K562 (cell line): ENCODE measurements around the gene ZNF556. TPM values are rescaled to one million over a fixed set of nuclear protein-coding genes. Genes with fewer than 3 reads are reported as not detected.

Experiments
- DLX4 ChIP-seq: fragments of 250-450 bp; sonication (Bioruptor Pico); IDR thresholded peaks from 2 replicates; pipeline ENCODE4 v1.6.1; 2021; ENCODE audit warnings: mild to moderate bottlenecking
- E4F1 ChIP-seq: fragments of 250-450 bp; sonication (Bioruptor Pico); IDR thresholded peaks from 2 replicates; pipeline ENCODE4 v1.5.0; 2021; ENCODE audit warnings: mild to moderate bottlenecking, borderline replicate concordance
- FOSL1 ChIP-seq: fragments of 200-800 bp; sonication (Bioruptor generic); conservative IDR thresholded peaks from 2 replicates; pipeline ENCODE4 v1.6.1; 2016; ENCODE audit warnings: missing genetic modification characterization, missing compliant biosample characterization
- HDGF ChIP-seq: fragments of 450-650 bp; IDR thresholded peaks from 2 replicates; pipeline ENCODE4 v1.6.1; 2016
- HNRNPH1 ChIP-seq: fragments of 200-400 bp; formaldehyde crosslinking; optimal IDR thresholded peaks from 2 replicates; pipeline ENCODE3; 2017; ENCODE audit warnings: low read depth, mild to moderate bottlenecking, low read length, moderate library complexity
- MCM2 ChIP-seq: fragments of 450-650 bp; IDR thresholded peaks from 2 replicates; pipeline ENCODE4 v1.6.1; 2017; ENCODE audit warnings: low read depth, mild to moderate bottlenecking
- NELFE ChIP-seq: IDR thresholded peaks from 2 replicates; pipeline ENCODE4 v1.6.1; 2011; ENCODE audit warnings: mild to moderate bottlenecking; ENCODE audit not compliant: insufficient read depth, insufficient read length
- NONO ChIP-seq, 2 experiments: fragments of 200-400 bp in 1 of 2; fragments of 450-650 bp in 1 of 2; formaldehyde crosslinking in 1 of 2; IDR thresholded peaks; 2 replicates each; pipeline ENCODE4 v1.6.1; 2017; ENCODE audit warnings: low read depth in 2 of 2, mild to moderate bottlenecking in 2 of 2, moderate library complexity in 2 of 2, low read length in 1 of 2
- ZBTB40 ChIP-seq, 2 experiments: fragments of 450-650 bp in 1 of 2; sonication (generic) in 1 of 2; formaldehyde crosslinking in 1 of 2; IDR thresholded peaks; 2 replicates each; pipeline versions ENCODE4 v1.7.1 to v1.9.0; 2016 to 2022; ENCODE audit warnings: inconsistent platforms in 1 of 2, mild to moderate bottlenecking in 1 of 2, missing genetic modification reagents in 1 of 2
- ZBTB49 ChIP-seq: sonication (generic); formaldehyde crosslinking; IDR thresholded peaks from 2 replicates; pipeline ENCODE4 v1.8.0; 2022; ENCODE audit warnings: missing genetic modification reagents, mild to moderate bottlenecking, borderline replicate concordance
- ZNF263 ChIP-seq: sonication (generic); formaldehyde crosslinking; IDR thresholded peaks from 2 replicates; pipeline ENCODE4 v1.8.0; 2022; ENCODE audit warnings: mild to moderate bottlenecking, missing genetic modification reagents, borderline replicate concordance
- ZNF76 ChIP-seq: fragments of 250-450 bp; sonication (Bioruptor Pico); IDR thresholded peaks from 2 replicates; pipeline ENCODE4 v1.4.0; 2020; ENCODE audit warnings: mild to moderate bottlenecking, moderate library complexity, borderline replicate concordance
- polyA plus RNA-seq, 8 experiments: library from polyadenylated mRNA; depleted of rRNA in 4 of 8; stranded (reverse) in 5 of 8; unstranded in 3 of 8; fragments of >200 nt; fragmentation: Nextera tagmentation in 2 of 8; fragmentation: Illumina TruSeq in 1 of 8; extraction: Ambion mirVana in 2 of 8; extraction: Trizol in 1 of 8; gene quantifications; 2 replicates each; pipeline versions ENCODE4 v1.2.1 to v1.2.3, GENCODE V29; 2011 to 2014; ENCODE audit warnings: inconsistent platforms in 1 of 8, missing spikeins in 1 of 8
- total RNA-seq, 7 experiments: library from RNA; depleted of rRNA in 6 of 7; stranded (reverse); fragments of >200 nt in 6 of 7; fragmentation: Illumina TruSeq in 2 of 7; extraction: Trizol in 2 of 7; gene quantifications; 2 replicates each; pipeline versions ENCODE4 v1.2.1 to v1.2.3, GENCODE V29; 2011 to 2021; ENCODE audit warnings: low replicate concordance in 1 of 7

The ZNF556 gene
- total and polyA plus RNA-seq, 9 of the 15 experiments (the other 6 are each of a cell fraction or from before 2014, with no cell fraction given) = 0.01 to 0.36 (median 0.10) TPM; not detected in 1

GRCh38 chr19:2853015-2853606, 14.0 kb upstream of the ZNF556 start (continued):
- no peak for TF ChIP-seq ZBTB40 (IDR thresholded peaks at IDR 0.05)
- TF ChIP-seq ZBTB40 (CRISPR knock-in tag; IDR thresholded peaks at IDR 0.05) = no peak
- TF ChIP-seq HNRNPH1 = no peak
- no peak for TF ChIP-seq MCM2
- no peak for TF ChIP-seq E4F1 (CRISPR knock-in tag)
- no peak for TF ChIP-seq ZNF76 (CRISPR knock-in tag)
- no peak for TF ChIP-seq FOSL1 (tag)
- no peak for TF ChIP-seq ZBTB49 (CRISPR knock-in tag)
- no peak for TF ChIP-seq ZNF263
- TF ChIP-seq NONO (IDR thresholded peaks at IDR 0.05; ENCODE audit: low read depth in 2 of 2, low read length in 1 of 2) = no peak
- no peak for TF ChIP-seq NELFE
- TF ChIP-seq DLX4 (CRISPR knock-in tag) = no peak
- TF ChIP-seq HDGF = no peak
